Measurements from ENCODE around the gene TRAPPC10.

TRAPPC10 gene

GRCh38 chr21:44011579-44012473 is at the start of gene TRAPPC10:
TSS of gene TRAPPC10 (plus strand) at chr21:44012309. CDS start at chr21:44012494, 185 bp downstream.
- DNase-seq: peak; percentile 27 to 94 (median 87)
- intact Hi-C loops (cut with DNase I): loop anchor here (10.0 kb wide), 1 partner anchor 53 kb away; no protein-coding TSS in a partner anchor

GRCh38 chr21:43965911-43966585 is 46.1 kb upstream of the TRAPPC10 start:
- intact Hi-C loops (cut with DNase I): no loop called here
- no peak for DNase-seq

GRCh38 chr21:43966946-43967512 is 45.1 kb upstream of the TRAPPC10 start:
- intact Hi-C loops (cut with DNase I): no loop called here
- DNase-seq: no peak

- DNase-seq: no peak
Measured at GRCh38 chr21:43967981-43968380, 44.1 kb upstream of the TRAPPC10 start.

GRCh38 chr21:43968410-43969114 is 43.5 kb upstream of the TRAPPC10 start:
- intact Hi-C loops (cut with DNase I): no loop called here

More at GRCh38 chr21:43967981-43968380, 44.1 kb upstream of the TRAPPC10 start:
- intact Hi-C loops (cut with DNase I): no loop called here

GRCh38 chr21:43969115-43969444 is 43.0 kb upstream of the TRAPPC10 start:
- intact Hi-C loops (cut with DNase I): no loop called here
- no peak for DNase-seq

More at GRCh38 chr21:43968410-43969114, 43.5 kb upstream of the TRAPPC10 start:
- no peak for DNase-seq

GRCh38 chr21:43970551-43970950 is 41.6 kb upstream of the TRAPPC10 start:
- DNase-seq: no peak
- intact Hi-C loops (cut with DNase I): no loop called here

- peak in 33 of 42 donors; percentile 17 to 78 (median 56) for DNase-seq
- intact Hi-C loops (cut with DNase I): no loop called here
Measured at GRCh38 chr21:43971201-43971991, 40.7 kb upstream of the TRAPPC10 start.

GRCh38 chr21:43971992-43972255 is 40.2 kb upstream of the TRAPPC10 start:
- intact Hi-C loops (cut with DNase I): no loop called here
- DNase-seq: no peak

GRCh38 chr21:43972850-43973633 is 39.1 kb upstream of the TRAPPC10 start:
- DNase-seq: peak in 11 of 42 donors; percentile 18 to 67 (median 38)
- intact Hi-C loops (cut with DNase I): no loop called here

GRCh38 chr21:43973634-43973955 is 38.5 kb upstream of the TRAPPC10 start:
- intact Hi-C loops (cut with DNase I): no loop called here
- DNase-seq: no peak

- intact Hi-C loops (cut with DNase I): no loop called here
- DNase-seq: no peak
Measured at GRCh38 chr21:43974791-43975468, 37.2 kb upstream of the TRAPPC10 start.

GRCh38 chr21:43975469-43976098 is 36.5 kb upstream of the TRAPPC10 start:
- peak; percentile 69 to 94 (median 87) for DNase-seq
- intact Hi-C loops (cut with DNase I): no loop called here

GRCh38 chr21:43976661-43977060 is 35.4 kb upstream of the TRAPPC10 start:
- intact Hi-C loops (cut with DNase I): no loop called here

GRCh38 chr21:43978060-43978459 is 34.0 kb upstream of the TRAPPC10 start:
- no peak for DNase-seq
- intact Hi-C loops (cut with DNase I): no loop called here

More at GRCh38 chr21:43976661-43977060, 35.4 kb upstream of the TRAPPC10 start:
- DNase-seq: no peak

- peak in 30 of 42 donors; percentile 23 to 79 (median 57) for DNase-seq
- intact Hi-C loops (cut with DNase I): no loop called here
Measured at GRCh38 chr21:43979654-43980053, 32.5 kb upstream of the TRAPPC10 start.
